NCI-H2029 (cell line): ENCODE results near the gene TENT4A.

ENCODE experiments used
- DNase-seq: peaks from one replicate; lab custom pipeline; 2025; lab: John Stamatoyannopoulos, UW

Gene TENT4A

GRCh38 chr5:6733411-6734242 lies 20.4 kb downstream of the TENT4A start:
- no peak for DNase-seq

GRCh38 chr5:6734243-6734700 lies 21.0 kb downstream of the TENT4A start:
- DNase-seq: no peak

- no peak for DNase-seq
Measured at GRCh38 chr5:6734781-6735180, 21.5 kb downstream of the TENT4A start.

DNA sequence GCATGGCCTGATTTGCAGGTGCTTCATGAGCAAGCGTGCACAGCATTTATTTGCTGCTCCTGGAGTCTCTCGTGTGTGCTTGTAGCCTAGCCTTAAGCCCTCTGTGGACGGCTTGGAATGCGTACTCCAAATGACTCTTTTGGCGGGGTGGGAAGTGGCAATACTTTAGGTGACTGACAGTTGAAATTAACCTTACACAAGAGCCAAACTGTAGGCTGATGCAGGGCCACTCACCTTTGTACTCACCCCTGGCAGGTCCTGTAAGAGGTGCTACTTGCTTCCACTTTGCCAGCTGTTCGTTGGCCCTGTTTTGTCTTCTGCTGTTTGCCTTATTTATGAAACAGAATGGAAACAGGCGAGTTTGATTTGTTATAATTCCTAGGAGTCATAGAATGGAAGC lies 22.9 kb downstream of the TENT4A start:
- DNase-seq: no peak

GRCh38 chr5:6736524-6737042 lies 23.4 kb downstream of the TENT4A start:
- no peak for DNase-seq

- no peak for DNase-seq
Measured at GRCh38 chr5:6737043-6737941, 24.1 kb downstream of the TENT4A start.

GRCh38 chr5:6739603-6740002 lies 26.4 kb downstream of the TENT4A start:
- DNase-seq: no peak

DNA sequence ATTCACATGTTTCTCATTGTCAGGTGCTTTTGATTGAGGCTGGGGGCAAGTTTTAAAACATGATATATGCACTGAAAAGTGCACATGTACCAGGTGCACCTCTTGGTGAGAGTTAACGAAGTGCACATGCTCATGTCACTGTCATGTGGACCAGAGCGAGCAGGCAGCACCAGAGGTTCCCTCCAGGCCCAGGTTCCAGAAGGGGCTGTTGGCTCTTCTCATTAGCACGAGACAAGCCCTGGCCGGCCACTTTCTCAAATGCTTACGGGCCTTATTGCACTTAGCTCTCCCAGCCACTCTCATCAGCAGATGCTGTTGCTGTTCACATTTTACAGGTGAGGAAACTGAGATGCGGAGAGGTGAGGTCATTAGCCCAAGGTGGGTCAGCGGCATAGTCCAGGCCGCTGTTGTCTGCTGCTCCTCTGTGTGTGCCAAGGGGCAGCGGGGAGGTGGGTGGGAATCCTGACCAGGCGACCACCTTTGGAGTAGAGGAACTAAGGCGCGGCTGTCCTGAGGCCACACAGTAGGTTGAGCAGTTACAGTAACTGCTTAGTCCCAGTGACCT lies 27.4 kb downstream of the TENT4A start:
- DNase-seq: no peak

DNA sequence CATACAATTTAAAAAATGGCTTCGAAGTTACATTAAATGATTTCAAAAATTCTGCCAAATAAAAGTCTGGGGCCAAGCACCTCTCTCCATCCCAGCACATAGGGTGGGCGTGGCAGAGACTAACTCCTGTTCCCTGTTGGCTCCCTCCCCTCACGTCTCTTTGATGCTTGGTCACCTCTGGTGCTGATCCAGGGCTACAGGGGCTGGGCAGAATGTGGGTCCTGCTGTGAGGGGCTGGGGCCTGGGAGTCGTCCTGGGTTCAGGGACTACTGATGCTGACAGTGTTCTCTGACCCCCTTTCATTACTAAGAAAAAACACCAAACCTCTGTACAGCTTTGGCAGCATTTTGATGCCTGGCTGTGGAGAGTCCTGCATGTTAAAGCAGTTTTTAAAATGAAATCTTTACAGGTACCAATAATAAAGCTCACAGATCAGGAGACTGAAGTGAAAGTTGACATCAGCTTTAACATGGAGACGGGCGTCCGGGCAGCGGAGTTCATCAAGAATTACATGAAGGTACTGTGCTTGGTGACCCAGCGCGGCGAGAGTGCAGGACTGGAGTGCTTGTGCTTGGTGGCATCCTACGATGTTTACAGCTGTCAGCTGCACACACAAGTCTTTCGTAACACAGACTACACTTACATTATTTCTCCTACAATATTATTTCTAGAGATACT lies 29.0 kb downstream of the TENT4A start:
- no peak for DNase-seq

DNA sequence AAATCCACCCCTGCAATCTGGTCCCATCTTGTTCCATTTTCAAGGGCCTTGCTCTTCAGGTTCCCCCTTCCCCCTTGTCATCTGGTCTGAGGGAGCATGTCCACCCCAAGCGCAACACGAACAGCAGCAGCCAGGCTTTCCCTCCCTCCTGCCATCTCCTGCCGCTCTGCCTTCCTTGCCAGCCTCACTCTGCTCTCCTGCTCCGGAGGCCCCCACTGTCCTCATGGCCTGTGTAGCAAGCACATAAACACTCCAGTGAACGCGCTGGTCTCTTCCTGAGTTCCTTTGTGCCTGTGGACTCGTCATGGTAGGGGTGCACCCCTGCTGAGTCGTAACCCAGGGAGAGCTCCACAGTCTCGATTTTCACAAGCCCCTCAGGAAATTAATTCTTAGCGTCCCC lies 29.9 kb downstream of the TENT4A start:
- no peak for DNase-seq

GRCh38 chr5:6744841-6745705 lies 31.8 kb downstream of the TENT4A start:
- DNase-seq: no peak

DNA sequence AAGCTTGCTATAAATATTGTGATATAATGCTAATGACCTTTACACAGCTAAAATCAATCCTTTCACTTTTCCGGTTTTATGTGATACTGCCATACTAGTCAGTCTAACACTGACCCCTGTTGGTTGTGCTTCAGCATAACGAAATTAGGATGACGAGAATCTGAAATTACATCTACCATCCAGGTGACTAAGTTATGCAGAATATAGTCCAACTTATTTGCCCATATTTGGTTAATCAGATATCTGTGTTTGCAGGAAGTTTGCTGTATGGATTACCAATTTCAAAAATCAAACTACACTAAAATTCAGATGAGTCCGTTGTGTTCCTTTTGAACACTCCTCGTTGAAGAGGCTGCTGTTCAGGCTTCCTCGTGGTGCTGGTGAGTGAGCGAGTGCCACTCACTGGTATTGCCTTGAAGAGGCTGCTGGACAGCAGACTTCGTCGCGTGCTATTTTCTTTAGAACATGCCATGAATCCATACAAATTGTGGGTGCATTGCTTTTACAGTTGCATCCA lies 32.5 kb downstream of the TENT4A start:
- DNase-seq: no peak

DNA sequence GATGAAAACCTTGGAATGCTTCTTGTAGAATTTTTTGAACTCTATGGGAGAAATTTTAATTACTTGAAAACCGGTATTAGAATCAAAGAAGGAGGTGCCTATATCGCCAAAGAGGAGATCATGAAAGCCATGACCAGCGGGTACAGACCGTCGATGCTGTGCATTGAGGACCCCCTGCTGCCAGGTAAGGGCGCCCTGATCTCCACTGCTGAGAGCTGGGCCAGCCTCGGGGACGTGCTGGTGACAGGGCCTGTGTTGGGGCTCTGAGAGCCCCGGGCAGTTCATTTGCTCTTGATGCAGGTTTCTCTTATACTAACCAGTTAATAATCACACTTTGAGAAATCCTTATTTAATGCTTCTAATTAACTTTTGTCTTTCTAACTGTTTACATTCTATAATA lies 33.0 kb downstream of the TENT4A start:
- DNase-seq: no peak

DNA sequence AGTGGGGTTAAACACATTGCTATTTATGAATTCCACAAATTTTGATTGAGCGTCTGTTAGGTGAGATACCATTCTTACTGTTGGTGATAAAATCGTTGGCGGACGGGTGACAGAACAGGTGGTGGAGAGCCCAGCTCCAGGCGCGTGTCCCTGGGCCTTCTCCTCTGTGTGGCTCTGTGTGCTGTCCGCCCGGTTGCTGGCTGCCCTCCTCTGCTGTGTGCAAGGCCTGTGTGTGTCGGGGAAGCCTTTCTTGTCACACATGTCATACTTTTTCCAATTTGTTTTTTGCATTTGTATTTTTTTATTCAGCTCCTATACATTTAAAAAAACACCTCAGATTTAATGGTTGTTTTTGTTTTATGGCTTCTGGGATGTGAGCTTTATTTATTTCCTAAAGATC lies 33.9 kb downstream of the TENT4A start:
- no peak for DNase-seq

DNA sequence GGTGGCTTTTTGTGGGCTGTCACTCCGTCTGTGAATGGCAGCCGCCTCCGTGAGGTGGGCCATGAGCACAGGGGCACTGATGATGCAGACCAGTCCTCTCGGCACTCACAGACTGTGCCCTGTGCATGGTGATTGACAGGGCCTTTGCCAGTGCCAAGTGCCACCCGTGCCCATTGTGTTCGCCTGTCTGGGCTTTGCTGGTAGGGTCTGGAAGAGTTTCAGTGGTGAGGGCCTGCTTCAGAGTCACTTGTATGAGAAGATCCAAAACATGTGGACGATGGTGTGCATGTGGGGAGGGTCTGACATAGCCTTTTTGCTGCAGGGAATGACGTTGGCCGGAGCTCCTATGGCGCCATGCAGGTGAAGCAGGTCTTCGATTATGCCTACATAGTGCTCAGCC lies 34.9 kb downstream of the TENT4A start:
- no peak for DNase-seq

DNA sequence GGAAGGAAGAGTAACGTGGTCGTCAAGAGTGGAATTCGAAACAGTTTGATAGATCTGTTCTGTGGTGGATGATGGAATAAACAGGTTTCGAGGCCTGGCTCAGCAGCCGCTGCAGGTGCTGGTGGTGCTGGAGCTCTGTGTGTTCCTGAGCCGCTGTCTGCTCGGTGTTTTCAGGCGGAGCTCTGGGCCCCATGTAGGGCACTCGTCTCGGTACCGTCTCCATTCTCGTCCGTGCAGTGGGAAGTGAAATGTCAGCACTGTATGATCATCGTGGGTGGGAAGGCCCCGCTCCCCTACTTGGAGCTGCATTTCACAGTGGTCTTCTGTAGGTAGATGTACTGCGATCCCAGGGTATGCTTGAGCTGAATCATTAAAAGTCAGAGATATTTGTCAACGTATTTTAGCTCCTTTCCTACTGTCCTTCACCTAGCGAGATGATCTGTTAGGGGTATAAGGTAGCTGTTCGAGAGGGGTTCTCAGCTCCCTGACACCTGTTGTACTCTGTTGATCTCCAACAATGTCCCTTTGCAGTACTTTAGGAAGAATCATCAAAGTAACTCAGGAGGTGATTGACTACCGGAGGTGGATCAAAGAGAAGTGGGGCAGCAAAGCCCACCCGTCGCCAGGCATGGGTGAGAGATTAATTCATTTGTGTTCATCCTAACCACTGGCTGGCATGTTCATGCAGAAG lies 35.9 kb downstream of the TENT4A start:
- no peak for DNase-seq

GRCh38 chr5:6750142-6750840 lies 37.1 kb downstream of the TENT4A start:
- no peak for DNase-seq

GRCh38 chr5:6750951-6751685 lies 37.9 kb downstream of the TENT4A start:
- no peak for DNase-seq

- DNase-seq: no peak
Measured at GRCh38 chr5:6752236-6752635, 39.0 kb downstream of the TENT4A start.
